Sciatic nerve (tissue), 2 donors: ENCODE results near the gene DNAH5. TPM values are rescaled to one million over a fixed set of nuclear protein-coding genes. Genes with fewer than 3 reads are reported as not detected.

Experiments used
- ATAC-seq: fragments of 200-7000 bp; cut with Tn5 transposase; one replicate; pipeline ENCODE4 v1.9.1; 2020; ENCODE audit warnings: mild to moderate bottlenecking, moderate library complexity
- DNase-seq: peaks from one replicate; pipeline ENCODE4 v3.0.0-alpha.2; 2020; ENCODE audit warnings: low spot score
- intact Hi-C: fragments of 100-400 bp; cut with DNase I; formaldehyde crosslinking; loops from one replicate; pipeline ENCODE4 v1.14.2; 2022
- total RNA-seq: library from RNA; stranded (reverse); fragmentation: NEBNext Ultra II Directional; extraction: Animal tissue kit (Norgen Biotek cat#: 25700); gene quantifications from one replicate; pipeline ENCODE4 v1.2.1, GENCODE V29; 2021
- donor health status: DM: no; HTN: no; CAD: no.
- donor health status: DM: no; HTN: no; CAD: no.

The DNAH5 gene
- total RNA-seq, 1 donor from 2014 or later, result 0.58 TPM

DNA sequence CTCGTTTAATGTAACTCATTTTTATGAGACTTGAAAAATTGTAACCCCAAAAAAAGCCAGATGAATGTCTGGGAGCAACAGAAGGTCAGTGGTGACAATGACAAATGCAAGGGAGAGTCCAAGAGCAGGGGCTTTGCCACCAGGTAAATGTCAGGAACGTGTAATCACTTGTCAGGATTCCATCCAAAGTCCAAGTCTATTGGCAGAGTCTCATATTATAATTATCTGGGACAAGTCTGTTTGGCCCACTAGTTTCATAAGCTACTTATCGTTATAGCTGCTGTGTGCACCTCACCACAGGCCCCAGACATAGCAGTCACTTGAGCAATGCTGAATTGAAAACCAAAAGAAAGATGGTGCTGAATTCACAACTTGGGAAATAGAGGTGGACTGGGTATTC is 180.8 kb downstream of the DNAH5 start:
- DNase-seq (no peak), ATAC-seq (no peak)
- intact Hi-C loops, result no loop called here

DNA sequence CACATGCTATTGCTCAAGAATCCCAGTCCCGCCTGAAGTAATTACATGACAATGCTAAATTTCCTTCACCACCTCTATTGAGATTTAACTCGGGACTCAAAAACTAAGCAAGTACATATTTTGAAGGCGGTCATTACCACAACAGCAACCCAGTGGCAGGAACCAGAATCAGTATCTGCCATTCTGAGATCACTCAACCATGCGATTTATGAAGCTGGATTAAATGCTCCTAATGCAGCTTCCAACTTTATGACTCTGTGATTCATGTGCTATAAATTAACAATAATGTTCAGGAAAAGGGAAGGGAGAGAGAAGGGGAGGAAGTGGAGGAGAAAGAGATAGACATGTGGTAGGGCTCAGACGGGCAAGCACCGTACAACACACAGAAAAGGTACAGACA is 194.7 kb downstream of the DNAH5 start:
- intact Hi-C loops, result no loop called here
- no peak for ATAC-seq
- DNase-seq, result no peak

DNA sequence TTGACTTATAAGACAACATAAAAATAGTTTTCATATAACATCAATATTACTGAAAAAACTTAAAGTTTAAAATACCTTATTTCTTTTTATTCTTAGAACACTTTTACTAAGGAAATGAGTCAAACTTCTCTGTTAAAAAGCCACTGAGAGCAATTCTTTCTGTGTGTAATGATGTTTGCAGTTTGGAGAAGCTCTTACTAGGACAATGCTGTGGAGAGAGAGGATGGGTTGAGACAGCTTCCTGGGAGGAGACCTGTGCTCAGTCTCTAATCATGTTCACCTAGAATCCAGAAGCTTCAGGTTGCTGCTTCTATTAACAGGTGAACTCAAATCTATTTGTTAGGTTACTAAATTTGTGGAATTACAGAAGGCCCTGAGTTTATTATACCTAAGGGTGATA is 198.5 kb downstream of the DNAH5 start:
- intact Hi-C loops, result no loop called here
- DNase-seq (no peak), ATAC-seq (no peak)

DNA sequence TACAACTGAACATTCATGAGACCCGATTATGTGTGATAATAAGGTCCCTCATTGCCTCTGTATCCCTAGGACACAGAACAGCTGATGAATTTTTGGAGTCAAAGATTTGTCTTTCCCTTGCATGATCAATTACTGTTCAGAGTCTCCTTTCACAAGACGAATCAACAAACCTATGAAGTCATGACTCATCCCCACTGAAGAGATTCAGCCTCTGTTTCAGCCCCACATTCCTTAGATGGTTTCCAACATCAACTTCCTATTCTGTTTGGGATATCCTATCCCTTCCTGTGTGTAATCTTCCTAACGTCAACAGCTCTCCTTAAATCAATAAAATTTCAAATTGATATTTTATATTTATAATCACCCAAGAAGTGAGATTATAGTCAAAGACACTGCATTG is 199.0 kb downstream of the DNAH5 start:
- DNase-seq (no peak), ATAC-seq (no peak)
- intact Hi-C loops, result no loop called here

DNA sequence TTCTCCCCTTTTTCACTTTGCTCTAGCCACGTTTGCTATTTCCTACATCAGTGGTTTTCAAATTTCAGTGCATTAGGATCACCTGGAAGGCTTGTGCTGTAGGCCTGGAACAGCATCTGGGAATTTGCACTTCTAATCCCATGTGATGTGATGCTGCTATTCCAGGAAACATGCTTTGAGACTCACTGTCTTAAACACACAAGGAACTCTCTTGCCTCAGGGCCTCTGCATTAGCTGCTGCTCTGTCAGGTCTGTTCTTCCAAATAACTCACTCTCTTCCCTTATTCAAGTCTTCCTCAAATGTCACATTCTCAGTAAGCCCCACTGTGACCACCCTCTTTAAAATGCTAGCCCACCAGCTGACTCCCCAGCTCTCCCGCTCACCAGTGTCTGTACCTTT is 204.0 kb downstream of the DNAH5 start:
- no peak for ATAC-seq

DNA sequence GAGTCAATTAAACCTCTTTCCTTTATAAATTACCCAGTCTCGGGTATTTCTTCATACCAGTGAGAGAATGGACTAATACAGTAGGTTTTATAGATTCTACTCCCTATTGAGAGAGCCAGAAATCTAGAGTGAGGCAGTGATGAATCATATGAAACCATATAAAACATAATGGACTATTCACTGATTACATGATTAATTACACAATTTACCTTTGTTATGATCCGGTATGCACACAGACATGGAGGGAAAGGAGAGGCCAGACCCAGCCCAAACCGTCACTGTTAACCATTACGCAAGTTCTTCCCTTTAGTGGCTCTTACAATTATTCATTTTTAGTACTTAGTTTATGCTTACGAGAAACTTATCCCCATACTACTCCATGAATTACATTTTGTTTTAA is 205.0 kb downstream of the DNAH5 start:
- ATAC-seq (no peak), DNase-seq (no peak)
- intact Hi-C loops, result no loop called here

More for the DNA sequence above, 204.0 kb downstream of the DNAH5 start:
- intact Hi-C loops, result no loop called here
- DNase-seq, result no peak

DNA sequence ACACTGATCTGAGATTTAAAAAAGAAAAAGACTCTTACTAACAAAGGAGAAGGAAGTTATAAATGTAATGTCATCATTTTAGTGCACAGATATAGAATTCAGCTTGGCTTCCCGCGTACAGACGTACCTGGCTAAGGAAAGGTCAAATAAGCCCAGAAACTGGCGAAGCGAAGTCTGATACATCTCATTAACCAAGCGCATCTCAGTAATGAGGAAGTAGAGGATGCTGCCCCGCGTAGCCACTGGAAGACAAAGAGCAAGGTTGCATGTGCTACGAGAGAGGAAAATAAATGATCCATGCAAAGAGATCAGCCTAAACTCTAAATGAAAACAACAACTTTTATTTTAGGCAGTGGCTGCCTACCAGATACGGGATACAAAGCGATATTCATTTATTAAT is 208.8 kb downstream of the DNAH5 start:
- no peak for ATAC-seq
- DNase-seq, result no peak
- intact Hi-C loops, result no loop called here

DNA sequence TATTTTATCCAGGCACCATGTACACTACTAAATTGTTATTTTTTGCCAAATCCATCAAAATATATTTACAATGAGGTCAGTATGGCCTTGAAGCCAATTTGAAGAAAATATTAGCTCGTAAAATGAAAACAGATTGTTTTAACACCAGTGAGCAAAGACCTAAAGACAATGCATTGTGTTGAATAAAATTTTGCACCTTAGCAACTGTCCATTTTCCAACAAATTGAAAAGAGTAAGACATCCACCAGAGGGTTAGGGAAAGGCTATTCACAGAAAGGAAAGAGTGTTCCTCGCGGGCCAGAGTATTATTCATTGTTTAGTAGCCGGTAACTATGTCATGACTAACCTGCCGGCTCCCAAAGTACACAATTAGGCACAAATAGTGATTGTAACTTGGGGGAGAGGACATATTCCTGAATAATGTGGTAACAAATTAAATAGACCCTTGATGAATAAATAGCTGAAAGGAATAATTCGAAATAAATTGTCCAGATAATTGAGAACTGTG is 213.3 kb downstream of the DNAH5 start:
- intact Hi-C loops, result no loop called here
- no peak for ATAC-seq
- no peak for DNase-seq

DNA sequence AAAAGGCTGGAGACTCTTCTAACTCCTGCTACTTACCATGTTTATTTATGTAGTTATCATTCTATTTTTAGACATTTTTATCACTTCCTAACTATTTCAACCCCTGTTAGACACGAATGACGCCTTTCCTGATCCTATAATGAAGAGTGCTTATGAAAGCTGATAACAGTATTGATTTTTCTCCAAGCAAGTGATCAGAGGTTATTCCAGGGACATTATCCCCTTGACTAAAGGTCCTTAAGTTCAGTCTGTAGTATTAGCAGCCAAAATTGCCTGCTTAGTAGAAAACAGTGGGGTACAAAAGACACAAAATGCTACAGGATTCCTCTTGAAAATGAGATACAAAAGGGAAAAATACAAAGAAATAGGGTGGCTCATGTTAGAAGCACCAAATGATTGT is 235.6 kb downstream of the DNAH5 start:
- ATAC-seq (no peak), DNase-seq (no peak)
- intact Hi-C loops, result no loop called here

DNA sequence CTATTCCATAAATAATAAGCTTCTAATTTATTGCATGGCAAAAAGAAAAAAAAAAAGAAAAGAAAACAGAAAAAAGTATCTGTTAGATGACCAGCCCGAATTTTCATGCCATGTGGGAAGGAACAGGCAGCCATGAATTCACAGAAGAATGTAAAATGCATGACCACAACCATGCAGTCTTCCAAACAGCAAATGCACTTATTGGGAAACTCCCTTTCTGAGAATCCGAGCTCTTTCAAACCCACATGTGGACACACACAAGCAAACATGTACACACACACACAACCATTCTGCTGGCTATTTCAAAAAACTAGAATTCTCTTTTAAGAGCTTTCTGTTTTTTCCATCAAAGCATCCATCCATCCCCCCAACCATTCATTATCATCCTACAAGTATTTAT is 236.1 kb downstream of the DNAH5 start:
- DNase-seq (no peak), ATAC-seq (no peak)
- intact Hi-C loops, result no loop called here

DNA sequence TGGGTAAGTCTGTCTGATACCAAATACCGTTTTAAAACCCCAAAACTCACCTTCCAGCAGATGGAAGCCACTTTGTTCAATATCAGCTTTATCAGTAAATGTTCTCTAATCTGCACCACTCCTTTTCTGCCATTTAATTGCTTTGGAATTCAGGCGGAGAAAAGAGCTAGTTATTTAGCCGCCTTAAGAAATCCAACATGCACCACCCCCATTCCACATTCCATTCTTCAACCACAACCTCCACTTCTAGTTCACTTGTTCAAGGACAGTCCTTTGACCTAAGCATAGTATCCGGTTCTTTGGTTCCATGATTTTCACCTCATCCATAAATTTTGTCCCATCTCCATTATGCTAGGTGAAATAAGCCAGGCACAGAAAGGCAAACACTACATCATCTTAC is 240.1 kb downstream of the DNAH5 start:
- intact Hi-C loops, result no loop called here
- no peak for ATAC-seq
- no peak for DNase-seq

DNA sequence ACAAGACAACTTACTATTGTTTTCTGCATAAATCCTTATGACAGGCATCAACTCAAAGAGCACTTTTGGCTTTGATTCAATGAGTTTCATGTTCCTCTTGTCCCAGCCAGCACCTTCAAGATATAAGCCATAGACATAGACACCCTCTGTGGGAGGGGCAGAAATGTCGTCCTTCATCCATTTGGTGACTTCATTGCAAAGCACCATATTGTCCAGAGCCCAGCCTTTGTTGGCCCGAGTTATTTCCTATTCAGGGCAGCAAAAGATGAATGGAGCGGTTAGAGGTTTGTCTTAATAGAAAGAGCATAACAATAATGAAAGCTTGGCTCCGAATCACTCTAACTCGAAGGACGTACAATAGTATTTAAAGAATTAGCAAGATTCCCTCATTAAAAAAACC is 243.9 kb downstream of the DNAH5 start:
- DNase-seq, result no peak
- intact Hi-C loops, result no loop called here
- no peak for ATAC-seq

DNA sequence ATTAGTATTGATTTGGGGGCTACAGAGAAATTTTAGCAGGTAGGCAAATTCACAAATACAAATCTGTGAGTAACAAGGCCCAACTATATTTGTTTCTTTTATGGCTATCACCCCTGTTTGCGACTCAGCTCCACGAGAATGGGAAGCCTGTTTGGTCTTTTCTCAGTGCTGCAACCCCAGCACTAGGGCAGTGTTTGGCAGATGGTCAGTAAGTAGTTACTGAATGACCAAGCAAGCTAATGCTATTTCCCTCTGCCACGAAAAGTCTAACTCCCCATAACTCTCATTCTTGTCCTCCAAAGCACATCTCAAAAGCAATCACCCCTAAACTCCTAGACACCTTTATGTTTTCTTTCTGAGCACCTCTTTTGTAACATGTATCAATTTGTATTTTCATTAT is 245.6 kb downstream of the DNAH5 start:
- intact Hi-C loops, result no loop called here
- ATAC-seq (no peak), DNase-seq (no peak)

DNA sequence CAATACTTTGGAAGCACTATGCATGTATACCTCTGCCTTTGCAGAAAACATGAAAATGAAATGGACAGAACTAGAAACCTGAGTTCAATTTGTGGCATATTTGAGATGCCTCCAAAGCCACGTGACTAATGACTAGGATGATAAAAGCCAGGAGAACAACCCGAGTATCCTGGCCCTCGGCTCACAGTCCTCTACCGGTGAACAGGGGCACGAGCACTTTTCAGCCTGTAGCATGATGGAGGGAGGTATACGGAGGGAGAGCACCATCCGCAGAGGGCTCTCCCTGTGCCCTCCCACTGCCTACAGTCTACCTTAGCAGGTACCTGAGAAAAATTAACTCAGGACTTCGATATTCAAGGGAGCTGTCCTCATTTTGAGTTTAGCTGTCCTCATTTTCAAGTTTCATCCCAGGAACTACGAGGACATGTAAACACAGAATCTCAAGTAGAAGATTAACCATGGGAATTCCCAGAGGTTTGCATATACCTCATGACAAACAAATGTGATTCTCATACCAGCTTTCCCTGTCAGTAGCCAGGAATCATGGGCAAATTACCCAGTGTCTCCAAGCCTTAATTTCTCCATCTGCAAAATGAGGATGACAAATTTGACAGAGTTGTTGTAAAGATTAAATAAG is 249.3 kb downstream of the DNAH5 start:
- ATAC-seq (no peak), DNase-seq (no peak)
- intact Hi-C loops, result no loop called here

DNA sequence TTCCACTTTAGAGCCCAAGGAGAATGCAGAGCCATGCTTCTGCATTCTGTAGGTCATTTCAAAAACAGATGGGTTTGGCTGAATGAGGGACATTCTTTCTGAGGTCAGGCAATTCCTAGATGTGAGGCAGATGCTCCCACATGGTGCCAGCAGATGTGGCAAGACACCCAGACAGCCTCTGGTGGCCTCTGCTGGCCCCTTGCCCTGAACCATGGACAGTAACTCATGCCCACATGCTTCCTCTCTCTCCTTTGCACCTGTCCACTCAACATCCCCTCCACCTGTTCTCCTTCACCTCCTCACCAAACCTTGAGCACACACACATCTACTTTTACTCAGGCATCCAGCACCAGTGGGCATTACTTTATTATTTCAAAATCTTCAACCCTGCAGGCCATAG is 252.3 kb downstream of the DNAH5 start:
- ATAC-seq, result no peak
- no peak for DNase-seq
- intact Hi-C loops, result no loop called here

DNA sequence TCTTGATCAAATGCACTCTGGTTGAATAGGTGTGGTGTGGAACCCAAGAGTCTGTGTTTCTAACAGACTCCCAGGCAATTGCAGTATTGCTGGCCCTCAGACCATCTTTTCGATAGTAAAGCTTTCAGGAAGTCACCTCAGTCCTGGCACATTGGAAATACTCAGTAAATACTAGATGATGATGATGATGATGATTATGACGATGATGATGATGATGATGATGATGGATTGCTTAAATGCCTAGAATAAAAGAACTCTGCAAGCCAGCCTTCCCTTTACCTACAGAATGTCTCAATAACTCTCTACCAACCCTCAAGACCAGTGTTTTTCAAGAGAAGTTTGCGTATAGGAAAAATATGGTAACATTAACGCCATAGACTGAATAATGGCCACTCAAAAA is 268.0 kb downstream of the DNAH5 start:
- DNase-seq, result no peak
- no peak for ATAC-seq
- intact Hi-C loops, result no loop called here

DNA sequence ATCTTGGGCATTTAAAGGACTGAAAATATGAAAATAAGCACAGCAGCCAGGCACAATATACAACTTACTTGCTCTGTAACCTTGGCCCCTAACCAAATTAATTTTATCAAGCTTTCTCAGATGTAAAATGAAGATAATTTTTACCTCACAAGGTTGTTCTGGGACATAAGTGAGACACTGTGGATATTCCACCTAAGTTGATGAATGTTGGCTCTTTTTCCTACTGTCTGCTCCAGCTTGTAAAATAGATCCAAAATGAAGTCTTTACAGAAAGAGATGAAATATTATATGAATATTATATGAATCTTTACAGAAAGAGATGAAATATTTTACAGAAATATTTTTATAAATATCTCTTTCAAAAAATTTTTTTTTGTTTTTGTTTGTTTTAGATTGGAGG is 270.1 kb downstream of the DNAH5 start:
- DNase-seq, result no peak
- no peak for ATAC-seq
- intact Hi-C loops, result no loop called here

DNA sequence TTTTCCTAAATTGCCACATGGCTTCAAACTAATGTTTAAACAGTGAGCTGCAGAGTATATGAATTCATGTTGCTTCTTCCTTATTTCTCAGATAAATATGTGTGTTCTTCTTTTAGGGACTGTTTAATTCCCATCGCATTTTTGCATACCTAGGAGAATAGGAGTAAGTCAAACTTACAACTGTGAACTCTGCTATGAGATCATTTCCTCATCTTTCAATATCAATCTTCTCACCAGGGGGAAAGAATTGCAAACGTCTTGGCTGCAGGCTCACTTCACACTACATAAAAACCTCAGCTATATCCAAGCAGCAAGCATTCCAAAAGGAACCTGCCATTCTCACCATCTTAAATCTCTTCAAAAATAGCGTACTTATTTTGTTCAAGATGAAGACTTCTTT is 271.0 kb downstream of the DNAH5 start:
- no peak for ATAC-seq
- no peak for DNase-seq
- intact Hi-C loops, result no loop called here

DNA sequence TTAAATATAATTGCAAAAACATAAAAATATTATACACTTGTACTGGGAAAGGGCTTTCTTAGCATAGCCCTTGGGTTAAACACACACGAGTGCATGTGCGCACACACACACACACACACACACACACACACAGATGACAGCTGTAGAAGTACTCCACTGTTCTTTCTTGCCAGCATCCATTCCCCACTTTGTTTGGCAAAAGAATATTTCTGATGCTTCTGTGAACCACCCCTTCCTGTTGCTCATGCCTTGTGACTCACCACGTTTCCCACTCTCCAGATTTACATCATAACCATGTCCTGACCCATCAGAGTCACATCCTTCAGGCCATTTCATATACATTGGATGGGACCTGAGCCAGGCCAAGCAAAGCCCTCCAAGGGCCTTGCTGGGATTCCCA is 280.1 kb downstream of the DNAH5 start:
- intact Hi-C loops, result no loop called here
- DNase-seq (no peak), ATAC-seq (no peak)

DNA sequence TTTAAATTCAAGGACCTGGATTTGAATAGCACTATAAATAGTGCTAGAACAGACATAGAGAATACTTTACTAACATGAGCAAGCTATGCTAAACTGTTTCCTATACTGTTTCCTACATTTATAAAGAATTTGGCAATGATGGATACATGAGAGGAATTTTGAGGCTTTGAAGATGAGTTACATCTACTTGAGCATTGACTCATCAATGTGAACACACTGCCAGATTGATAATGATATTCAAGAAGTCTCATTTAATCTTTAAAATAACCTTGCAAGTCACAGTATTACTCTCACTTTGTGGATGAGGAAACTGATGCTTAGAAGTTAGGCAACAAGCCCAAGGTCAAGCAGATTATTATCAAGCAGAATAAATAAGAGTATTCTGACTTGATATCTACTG is 281.9 kb downstream of the DNAH5 start:
- no peak for DNase-seq
- ATAC-seq, result no peak
- intact Hi-C loops, result no loop called here

DNA sequence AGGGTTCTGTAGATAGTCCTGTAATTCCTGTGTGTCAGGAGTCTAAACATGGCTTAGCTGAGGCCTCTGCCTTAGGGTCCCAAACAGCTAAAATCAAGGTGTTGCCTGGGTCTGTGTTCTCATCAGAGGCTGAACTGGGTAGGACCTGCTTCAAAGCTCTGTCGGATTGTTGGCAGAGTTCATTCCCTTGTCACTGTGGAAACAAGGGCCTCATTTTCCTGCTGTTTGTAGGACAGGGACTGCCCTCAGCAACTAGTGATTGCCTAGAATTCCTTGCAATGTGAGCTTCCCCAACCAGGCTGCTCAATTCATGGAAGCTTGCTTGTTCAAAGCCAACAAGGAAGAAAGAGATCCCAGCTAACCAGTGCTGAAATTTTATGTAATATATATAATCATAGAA is 283.2 kb downstream of the DNAH5 start:
- DNase-seq (no peak), ATAC-seq (no peak)
- intact Hi-C loops, result no loop called here

DNA sequence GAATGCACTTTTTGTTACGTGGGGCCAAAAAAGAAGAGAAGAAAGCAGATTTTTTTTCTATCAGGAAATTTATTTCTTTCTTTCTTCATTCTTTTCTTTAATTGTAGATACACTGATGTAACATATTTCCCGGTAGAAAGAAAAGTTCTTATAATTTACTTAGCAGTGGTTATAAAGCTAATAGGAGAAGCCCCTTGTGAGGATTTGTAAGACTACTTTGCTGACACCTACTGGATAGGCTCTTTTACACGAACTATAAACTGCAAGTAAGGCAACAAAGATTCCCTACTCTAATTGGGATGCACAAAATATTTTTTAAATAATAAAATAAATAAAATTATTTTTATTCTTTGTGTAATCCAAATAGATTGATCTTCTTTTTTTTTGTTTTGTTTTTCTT is 284.4 kb downstream of the DNAH5 start:
- DNase-seq, result no peak
- intact Hi-C loops, result no loop called here
- no peak for ATAC-seq
